ENCODE measurements around the gene ITPR3.

DNA sequence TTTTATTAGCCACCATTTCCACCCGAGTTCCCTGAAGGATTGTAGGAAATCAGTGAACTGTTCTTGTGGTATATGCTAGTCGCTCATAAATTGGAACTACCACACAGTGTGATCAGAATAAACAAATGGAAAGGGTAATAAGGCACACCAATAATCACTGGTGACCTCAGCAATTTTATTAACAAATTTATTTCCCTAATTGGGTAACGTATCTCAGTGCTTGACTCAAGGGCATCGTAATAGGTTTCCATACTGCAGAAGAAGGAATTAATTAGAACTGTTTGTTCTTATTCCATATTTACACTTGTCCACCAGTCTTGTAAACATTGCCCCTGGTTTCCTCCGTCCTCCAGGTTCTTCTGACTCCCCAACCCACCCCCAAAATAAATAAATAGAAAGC is 100.4 kb downstream of the ITPR3 start:
- TF ChIP-seq, protein P1, sequence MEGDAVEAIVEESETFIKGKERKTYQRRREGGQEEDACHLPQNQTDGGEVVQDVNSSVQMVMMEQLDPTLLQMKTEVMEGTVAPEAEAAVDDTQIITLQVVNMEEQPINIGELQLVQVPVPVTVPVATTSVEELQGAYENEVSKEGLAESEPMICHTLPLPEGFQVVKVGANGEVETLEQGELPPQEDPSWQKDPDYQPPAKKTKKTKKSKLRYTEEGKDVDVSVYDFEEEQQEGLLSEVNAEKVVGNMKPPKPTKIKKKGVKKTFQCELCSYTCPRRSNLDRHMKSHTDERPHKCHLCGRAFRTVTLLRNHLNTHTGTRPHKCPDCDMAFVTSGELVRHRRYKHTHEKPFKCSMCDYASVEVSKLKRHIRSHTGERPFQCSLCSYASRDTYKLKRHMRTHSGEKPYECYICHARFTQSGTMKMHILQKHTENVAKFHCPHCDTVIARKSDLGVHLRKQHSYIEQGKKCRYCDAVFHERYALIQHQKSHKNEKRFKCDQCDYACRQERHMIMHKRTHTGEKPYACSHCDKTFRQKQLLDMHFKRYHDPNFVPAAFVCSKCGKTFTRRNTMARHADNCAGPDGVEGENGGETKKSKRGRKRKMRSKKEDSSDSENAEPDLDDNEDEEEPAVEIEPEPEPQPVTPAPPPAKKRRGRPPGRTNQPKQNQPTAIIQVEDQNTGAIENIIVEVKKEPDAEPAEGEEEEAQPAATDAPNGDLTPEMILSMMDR (conservative IDR thresholded peaks at IDR 0.05), result no peak
- TF ChIP-seq ZFX (IDR thresholded peaks at IDR 0.05), result no peak

Data from C4-2B (cell line).